GM06990 (cell line): ENCODE measurements around the gene HOXA3.

Source experiments
- DNase-seq: peaks from one replicate; pipeline ENCODE4 v3.0.0-alpha.2; 2011; ENCODE audit not compliant: insufficient read length; ENCODE audit errors: extremely low read depth
- H3K27me3 ChIP-seq: replicated peaks from 2 replicates; pipeline ENCODE4 v1.6.0; 2011; ENCODE audit warnings: low read length; ENCODE audit not compliant: control insufficient read depth, insufficient read depth
- H3K36me3 ChIP-seq: 2 replicates; pipeline ENCODE4 v1.5.1; 2011; ENCODE audit warnings: low read length; ENCODE audit not compliant: control insufficient read depth, insufficient read depth
- H3K4me3 ChIP-seq: replicated peaks from 2 replicates; pipeline ENCODE4 v1.5.1; 2011; ENCODE audit warnings: low read depth, mild to moderate bottlenecking, control low read depth, low read length
- CTCF ChIP-seq: IDR thresholded peaks from 2 replicates; pipeline ENCODE4 v1.5.1; 2011; ENCODE audit warnings: low read length, control low read depth, mild to moderate bottlenecking, inconsistent platforms; ENCODE audit not compliant: insufficient read depth, poor library complexity, severe bottlenecking

HOXA3 gene

GRCh38 chr7:27122077-27122910 lies 30.1 kb downstream of the HOXA3 start:
- no peak for TF ChIP-seq CTCF
- Histone ChIP-seq H3K36me3 (no peaks in the 10 kb centered on the region), H3K27me3 (no peaks in the 10 kb centered on the region), H3K4me3 (no peak overlapping the region)
- DNase-seq: no peak

GRCh38 chr7:27121684-27122076 lies 30.7 kb downstream of the HOXA3 start:
- TF ChIP-seq CTCF: no peak
- DNase-seq: no peak
- Histone ChIP-seq H3K27me3 (no peaks in the 10 kb centered on the region), H3K36me3 (no peaks in the 10 kb centered on the region), H3K4me3 (no peak overlapping the region)

- H3K27me3 ChIP-seq: no peaks in the 10 kb centered on the region
- H3K4me3 ChIP-seq: no peak overlapping the region
- no peak for TF ChIP-seq CTCF
- DNase-seq: no peak
- H3K36me3 ChIP-seq: no peaks in the 10 kb centered on the region
These were observed 32.9 kb downstream of the HOXA3 start for GRCh38 chr7:27119412-27119911.

GRCh38 chr7:27118580-27118979 lies 33.8 kb downstream of the HOXA3 start:
- Histone ChIP-seq H3K27me3 (no peaks in the 10 kb centered on the region), H3K36me3 (no peaks in the 10 kb centered on the region), H3K4me3 (no peak overlapping the region)
- DNase-seq: no peak
- TF ChIP-seq CTCF: no peak

GRCh38 chr7:27117887-27118491 lies 34.4 kb downstream of the HOXA3 start:
- H3K27me3 ChIP-seq: no peaks in the 10 kb centered on the region; the same call in 1 of the 2 replicates
- TF ChIP-seq CTCF: no peak
- H3K4me3 ChIP-seq: no peak overlapping the region
- no peak for DNase-seq
- H3K36me3 ChIP-seq: no peaks in the 10 kb centered on the region
